ENCODE measurements around the gene PPP4C. TPM values are rescaled to one million over a fixed set of nuclear protein-coding genes. Genes with fewer than 3 reads are reported as not detected.

Gene PPP4C
- total RNA-seq, 3 donors from 2014 or later, result 71.7 to 109 (median 102) TPM

DNA sequence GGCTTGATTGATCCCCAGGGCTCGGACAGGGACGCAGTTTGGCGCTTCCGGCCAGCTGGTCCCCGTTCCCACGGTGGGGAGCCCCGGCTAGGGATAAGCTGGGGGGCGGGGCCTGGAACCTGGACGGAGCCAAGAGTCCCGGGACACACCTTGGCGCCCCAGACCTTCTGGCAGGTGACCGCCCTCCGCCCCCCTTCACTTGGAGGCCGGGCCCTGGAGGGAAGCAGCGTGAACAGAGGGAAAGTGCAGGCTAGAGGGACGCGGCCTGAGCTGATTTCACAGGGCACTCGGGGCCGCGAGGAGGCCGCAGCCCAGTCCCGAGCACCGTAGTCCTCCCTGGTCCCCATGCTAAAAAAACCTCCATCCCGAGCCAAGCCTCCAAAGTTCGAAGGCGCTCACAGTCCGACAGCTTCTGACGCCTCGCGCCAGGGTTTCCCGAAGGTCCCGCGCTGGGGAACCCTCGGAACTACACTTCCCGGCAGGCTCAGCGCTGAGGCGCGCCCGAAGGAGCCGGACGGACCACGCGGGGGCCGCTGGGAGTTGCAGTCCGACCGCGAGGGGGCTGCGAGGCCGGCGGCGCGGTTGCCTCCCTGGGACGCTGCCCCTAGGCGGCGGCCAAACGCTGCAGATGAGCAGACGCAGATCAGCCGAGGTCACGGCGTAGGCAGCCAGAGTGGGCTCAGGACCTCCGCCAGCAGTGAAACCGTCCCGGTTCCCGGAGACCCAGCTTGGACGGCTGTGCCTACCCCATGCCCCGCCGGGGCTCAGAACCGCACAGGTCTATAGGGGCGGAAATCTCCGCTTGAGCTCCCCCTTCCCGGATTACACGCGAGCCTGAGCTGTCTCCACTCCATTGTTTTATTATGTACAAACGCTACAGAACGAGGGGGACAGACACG is 15.9 kb downstream of the PPP4C start, which contains the start of gene TBX6:
Gene TBX6 (minus strand): TSS at position 451 of the 899 bp plus-strand sequence. CDS start 731 bp downstream, outside the sequence.
- peak; percentile 89 for ATAC-seq
- H3K4me3 ChIP-seq, result peak within 1 kb of the TSS; percentile 14
- H3K4me1 ChIP-seq (ENCODE audit: low read depth), result peaks cover 28% of the 10 kb centered on the region
- peak; percentile 94 to 97 (median 96) for DNase-seq
- no peaks in the 10 kb centered on the region for H3K36me3 ChIP-seq (ENCODE audit: low read depth)
- H3K9me3 ChIP-seq, result no peaks in the 10 kb centered on the region
- TF ChIP-seq, protein P1, sequence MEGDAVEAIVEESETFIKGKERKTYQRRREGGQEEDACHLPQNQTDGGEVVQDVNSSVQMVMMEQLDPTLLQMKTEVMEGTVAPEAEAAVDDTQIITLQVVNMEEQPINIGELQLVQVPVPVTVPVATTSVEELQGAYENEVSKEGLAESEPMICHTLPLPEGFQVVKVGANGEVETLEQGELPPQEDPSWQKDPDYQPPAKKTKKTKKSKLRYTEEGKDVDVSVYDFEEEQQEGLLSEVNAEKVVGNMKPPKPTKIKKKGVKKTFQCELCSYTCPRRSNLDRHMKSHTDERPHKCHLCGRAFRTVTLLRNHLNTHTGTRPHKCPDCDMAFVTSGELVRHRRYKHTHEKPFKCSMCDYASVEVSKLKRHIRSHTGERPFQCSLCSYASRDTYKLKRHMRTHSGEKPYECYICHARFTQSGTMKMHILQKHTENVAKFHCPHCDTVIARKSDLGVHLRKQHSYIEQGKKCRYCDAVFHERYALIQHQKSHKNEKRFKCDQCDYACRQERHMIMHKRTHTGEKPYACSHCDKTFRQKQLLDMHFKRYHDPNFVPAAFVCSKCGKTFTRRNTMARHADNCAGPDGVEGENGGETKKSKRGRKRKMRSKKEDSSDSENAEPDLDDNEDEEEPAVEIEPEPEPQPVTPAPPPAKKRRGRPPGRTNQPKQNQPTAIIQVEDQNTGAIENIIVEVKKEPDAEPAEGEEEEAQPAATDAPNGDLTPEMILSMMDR (IDR thresholded peaks at IDR 0.05), result peak; percentile 82
- intact Hi-C loops (cut with DNase I, micrococcal nuclease), result no loop called here

DNA sequence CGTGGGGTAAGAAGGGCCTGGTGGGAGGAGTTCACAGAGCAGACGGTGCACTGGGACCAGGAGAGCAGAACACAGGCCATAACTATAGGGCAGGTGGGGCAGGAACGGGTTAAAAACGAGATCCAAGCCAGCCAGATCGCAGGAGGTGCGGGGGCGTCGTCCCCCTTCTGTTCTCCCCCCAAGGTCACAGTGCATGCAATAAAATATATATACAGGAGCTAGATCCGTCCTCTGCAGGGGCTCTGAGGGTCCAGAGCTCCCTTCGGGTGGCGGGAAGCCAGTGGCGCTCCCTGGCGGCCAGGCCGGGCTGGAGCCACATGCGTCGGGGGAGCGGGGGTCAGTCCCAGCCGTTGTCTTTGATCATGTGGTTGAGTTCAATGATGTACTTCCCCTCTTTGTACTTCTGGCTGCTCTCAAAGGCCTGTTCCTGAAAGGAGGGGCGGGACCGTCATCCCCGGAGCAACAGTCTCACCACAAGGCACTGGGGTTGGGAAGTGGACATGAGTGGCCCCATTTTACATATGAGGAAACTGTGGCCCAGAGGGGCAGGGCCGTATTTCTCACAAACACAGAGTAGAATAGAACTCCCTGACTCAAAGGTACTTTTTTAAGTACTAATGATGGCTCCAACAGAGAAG is 16.7 kb downstream of the PPP4C start:
- peaks cover 5% of the 10 kb centered on the region for H3K9me3 ChIP-seq
- peaks cover 28% of the 10 kb centered on the region for H3K4me1 ChIP-seq (ENCODE audit: low read depth)
- intact Hi-C loops (cut with DNase I, micrococcal nuclease), result no loop called here
- TF ChIP-seq, protein P1 (IDR thresholded peaks at IDR 0.05), result peak; percentile 38
- H3K4me3 ChIP-seq, result no peak overlapping the region
- DNase-seq, result peak; percentile 78 to 91 (median 86)
- H3K36me3 ChIP-seq (ENCODE audit: low read depth), result no peaks in the 10 kb centered on the region
- peak; percentile 55 for ATAC-seq

GRCh38 chr16:30094541-30095165 is 18.9 kb downstream of the PPP4C start:
- H3K36me3 ChIP-seq (ENCODE audit: low read depth), result no peaks in the 10 kb centered on the region
- DNase-seq, result peak in 2 of 3 donors; percentile 49 to 67
- intact Hi-C loops (cut with DNase I, micrococcal nuclease), result no loop called here
- peak overlapping the region; percentile 57 for H3K4me3 ChIP-seq
- peaks cover 28% of the 10 kb centered on the region for H3K4me1 ChIP-seq (ENCODE audit: low read depth)
- H3K9me3 ChIP-seq, result peaks cover 5% of the 10 kb centered on the region
- no peak for ATAC-seq
- TF ChIP-seq, protein P1 (IDR thresholded peaks at IDR 0.05), result no peak

- Histone ChIP-seq H3K9me3 (peaks cover 5% of the 10 kb centered on the region), H3K36me3 (ENCODE audit: low read depth) (no peaks in the 10 kb centered on the region), H3K4me1 (ENCODE audit: low read depth) (peaks cover 28% of the 10 kb centered on the region), H3K4me3 (peak overlapping the region; percentile 57)
- ATAC-seq (no peak), DNase-seq (peak in 2 of 3 donors; percentile 64 to 70)
- TF ChIP-seq, protein P1 (IDR thresholded peaks at IDR 0.05), result no peak
- intact Hi-C loops (cut with DNase I, micrococcal nuclease), result no loop called here
Observed at GRCh38 chr16:30095166-30096078, 19.6 kb downstream of the PPP4C start.

All from mucosa of descending colon (tissue), 3 donors.